HG02981 (cell line): Measurements from ENCODE around the gene FAM120A.
"Not testable (repeated sequence)": the region's sequence is repeated elsewhere in the genome, so short reads cannot be mapped to it uniquely, and the experiment has no call there.

Experiments
- ATAC-seq: cut with Tn5 transposase; IDR thresholded peaks from one replicate; pipeline ENCODE4 v1.9.1; 2021; ENCODE audit warnings: mild to moderate bottlenecking, moderate library complexity; ENCODE audit not compliant: unreplicated experiment

FAM120A gene

GRCh38 chr9:93505541-93506132 is 54.2 kb downstream of the FAM120A start:
- ATAC-seq = no peak

- ATAC-seq = no peak
Measured at GRCh38 chr9:93507768-93508167, 56.3 kb downstream of the FAM120A start.

GRCh38 chr9:93508207-93508606 is 56.7 kb downstream of the FAM120A start:
- ATAC-seq = no peak

GRCh38 chr9:93509084-93509483 is 57.6 kb downstream of the FAM120A start:
- ATAC-seq = no peak

GRCh38 chr9:93510041-93510440 is 58.6 kb downstream of the FAM120A start:
- no peak for ATAC-seq

GRCh38 chr9:93511228-93511627 is 59.7 kb downstream of the FAM120A start:
- ATAC-seq = not testable (repeated sequence)

GRCh38 chr9:93512170-93512812 is 60.8 kb downstream of the FAM120A start:
- ATAC-seq = not testable (repeated sequence)

- no peak for ATAC-seq
Measured at GRCh38 chr9:93513606-93514005, 62.1 kb downstream of the FAM120A start.

GRCh38 chr9:93517331-93517730 is 65.8 kb downstream of the FAM120A start:
- no peak for ATAC-seq

GRCh38 chr9:93520523-93520922 is 69.0 kb downstream of the FAM120A start:
- no peak for ATAC-seq

GRCh38 chr9:93522736-93523135 is 71.3 kb downstream of the FAM120A start:
- ATAC-seq = no peak

GRCh38 chr9:93523518-93524144 is 72.1 kb downstream of the FAM120A start:
- ATAC-seq = no peak

GRCh38 chr9:93525476-93525875 is 74.0 kb downstream of the FAM120A start:
- no peak for ATAC-seq

- no peak for ATAC-seq
Measured at GRCh38 chr9:93531374-93531773, 79.9 kb downstream of the FAM120A start.

GRCh38 chr9:93532141-93532540 is 80.7 kb downstream of the FAM120A start:
- ATAC-seq = no peak

- ATAC-seq = no peak
Measured at GRCh38 chr9:93533863-93534262, 82.4 kb downstream of the FAM120A start.

- ATAC-seq = no peak
Measured at GRCh38 chr9:93536167-93536566, 84.7 kb downstream of the FAM120A start.

- ATAC-seq = no peak
Measured at GRCh38 chr9:93536874-93537273, 85.4 kb downstream of the FAM120A start.

GRCh38 chr9:93540305-93540704 is 88.8 kb downstream of the FAM120A start:
- ATAC-seq = no peak

GRCh38 chr9:93541005-93541404 is 89.5 kb downstream of the FAM120A start:
- no peak for ATAC-seq

- no peak for ATAC-seq
Measured at GRCh38 chr9:93541581-93542349, 90.3 kb downstream of the FAM120A start.

- no peak for ATAC-seq
Measured at GRCh38 chr9:93543117-93543516, 91.6 kb downstream of the FAM120A start.
